Omental fat pad (tissue), 4 donors: ENCODE measurements around the gene C3orf70. TPM values are rescaled to one million over a fixed set of nuclear protein-coding genes. Genes with fewer than 3 reads are reported as not detected.

ENCODE experiments used
- ATAC-seq: fragments of 150-250 bp; one replicate; pipeline ENCODE4 v1.9.1; 2016; ENCODE audit warnings: mild to moderate bottlenecking, moderate library complexity; ENCODE audit not compliant: low FRiP score
- DNase-seq: peaks from one replicate; pipeline ENCODE4 v3.0.0-alpha.2; 2019; ENCODE audit warnings: low spot score
- total RNA-seq, 4 donors: library from RNA; depleted of rRNA; stranded (reverse); fragments of >200 nt; gene quantifications; one replicate each; pipeline ENCODE4 v1.1.0, GENCODE V29; 2016
- TF ChIP-seq, protein P1 (sequence below), 3 donors: fragments of 450-650 bp; IDR thresholded peaks; one replicate each; pipeline ENCODE4 v1.5.1; 2016 to 2017; ENCODE audit warnings: antibody characterized with exemption in 3 of 3, mild to moderate bottlenecking in 3 of 3, moderate library complexity in 2 of 3

Gene C3orf70
- total RNA-seq, 4 donors from 2014 or later: 2.8 to 4.9 (median 3.5) TPM

- no peak for DNase-seq
- TF ChIP-seq, protein P1, sequence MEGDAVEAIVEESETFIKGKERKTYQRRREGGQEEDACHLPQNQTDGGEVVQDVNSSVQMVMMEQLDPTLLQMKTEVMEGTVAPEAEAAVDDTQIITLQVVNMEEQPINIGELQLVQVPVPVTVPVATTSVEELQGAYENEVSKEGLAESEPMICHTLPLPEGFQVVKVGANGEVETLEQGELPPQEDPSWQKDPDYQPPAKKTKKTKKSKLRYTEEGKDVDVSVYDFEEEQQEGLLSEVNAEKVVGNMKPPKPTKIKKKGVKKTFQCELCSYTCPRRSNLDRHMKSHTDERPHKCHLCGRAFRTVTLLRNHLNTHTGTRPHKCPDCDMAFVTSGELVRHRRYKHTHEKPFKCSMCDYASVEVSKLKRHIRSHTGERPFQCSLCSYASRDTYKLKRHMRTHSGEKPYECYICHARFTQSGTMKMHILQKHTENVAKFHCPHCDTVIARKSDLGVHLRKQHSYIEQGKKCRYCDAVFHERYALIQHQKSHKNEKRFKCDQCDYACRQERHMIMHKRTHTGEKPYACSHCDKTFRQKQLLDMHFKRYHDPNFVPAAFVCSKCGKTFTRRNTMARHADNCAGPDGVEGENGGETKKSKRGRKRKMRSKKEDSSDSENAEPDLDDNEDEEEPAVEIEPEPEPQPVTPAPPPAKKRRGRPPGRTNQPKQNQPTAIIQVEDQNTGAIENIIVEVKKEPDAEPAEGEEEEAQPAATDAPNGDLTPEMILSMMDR (IDR thresholded peaks at IDR 0.05): no peak
- no peak for ATAC-seq
These were observed 34.5 kb upstream of the C3orf70 start for GRCh38 chr3:185187391-185187790.

GRCh38 chr3:185176750-185177359 lies 24.0 kb upstream of the C3orf70 start:
- DNase-seq (no peak), ATAC-seq (no peak)
- TF ChIP-seq, protein P1 (IDR thresholded peaks at IDR 0.05): peak in 1 of 3 donors; percentile 21

GRCh38 chr3:185175370-185175987 lies 22.6 kb upstream of the C3orf70 start:
- DNase-seq: no peak
- peak; percentile 41 for ATAC-seq
- TF ChIP-seq, protein P1 (IDR thresholded peaks at IDR 0.05): no peak

GRCh38 chr3:185172086-185173049 lies 19.5 kb upstream of the C3orf70 start:
- DNase-seq: no peak
- TF ChIP-seq, protein P1 (IDR thresholded peaks at IDR 0.05): no peak
- no peak for ATAC-seq

DNA sequence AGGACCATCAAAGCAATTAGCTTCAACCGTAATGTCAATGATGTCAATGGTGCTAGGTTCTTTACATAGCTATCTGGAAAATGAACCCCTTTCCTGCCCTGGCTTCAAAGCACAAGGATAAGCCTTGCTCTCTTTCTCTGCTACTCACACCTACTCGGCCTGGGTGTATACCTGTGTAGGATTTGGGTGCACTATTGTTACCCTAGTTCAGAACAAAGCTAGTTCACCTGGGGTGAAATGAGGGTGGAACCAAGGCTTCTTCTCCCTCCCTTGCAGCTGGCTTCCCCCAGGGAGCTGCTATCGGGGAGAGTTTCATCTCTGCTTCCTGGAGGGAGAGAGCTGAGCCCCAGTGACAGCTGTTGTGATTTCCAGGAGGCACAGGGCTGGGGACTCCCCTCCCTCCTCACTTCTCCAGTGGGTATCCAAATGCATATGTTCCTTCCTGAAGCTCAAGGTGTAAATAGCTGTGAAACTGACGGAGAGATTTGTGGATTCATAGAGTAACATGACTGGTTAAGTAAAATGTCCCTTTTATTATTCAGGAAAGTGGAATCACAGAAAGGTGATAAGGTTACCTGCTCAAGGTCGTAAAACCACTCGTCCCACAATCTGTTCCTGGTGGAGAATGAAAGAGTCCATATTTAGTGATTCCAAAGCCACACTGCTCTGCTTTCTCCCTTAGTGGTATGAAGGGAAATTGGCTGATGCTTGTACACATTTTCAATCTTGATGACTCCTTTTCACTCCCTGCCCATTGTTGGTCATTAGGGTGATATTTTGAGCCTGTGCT lies 11.8 kb upstream of the C3orf70 start:
- TF ChIP-seq, protein P1 (IDR thresholded peaks at IDR 0.05): no peak
- DNase-seq: no peak
- no peak for ATAC-seq

GRCh38 chr3:185162634-185163033 lies 9.8 kb upstream of the C3orf70 start:
- ATAC-seq (no peak), DNase-seq (no peak)
- TF ChIP-seq, protein P1 (IDR thresholded peaks at IDR 0.05): no peak
